Esophagus (tissue), 2 donors: ENCODE data around the gene SLC22A3. TPM values are rescaled to one million over a fixed set of nuclear protein-coding genes. Genes with fewer than 3 reads are reported as not detected.
"Not testable (repeated sequence)": the region's sequence is repeated elsewhere in the genome, so short reads cannot be mapped to it uniquely, and the experiment has no call there.

Experiments used
- H3K27ac ChIP-seq, 2 donors: one replicate each; pipeline ENCODE4 v1.5.1; 2013; ENCODE audit warnings: low read depth in 2 of 2, mild to moderate bottlenecking in 2 of 2, inconsistent platforms in 1 of 2, low read length in 1 of 2, moderate library complexity in 1 of 2
- H3K27me3 ChIP-seq, 2 donors: one replicate each; pipeline ENCODE4 v1.6.1; 2013; ENCODE audit warnings: low read length in 2 of 2, control low read depth in 1 of 2, mild to moderate bottlenecking in 1 of 2; ENCODE audit not compliant: insufficient read depth in 2 of 2, control insufficient read depth in 1 of 2
- H3K36me3 ChIP-seq, 2 donors: one replicate each; pipeline ENCODE4 v1.6.1; 2013; ENCODE audit warnings: low read length in 1 of 2; ENCODE audit not compliant: control insufficient read depth in 2 of 2, insufficient read depth in 2 of 2
- H3K4me1 ChIP-seq, 2 donors: one replicate each; pipeline ENCODE4 v1.6.1; 2013; ENCODE audit warnings: low read length in 1 of 2; ENCODE audit not compliant: control insufficient read depth in 2 of 2, insufficient read depth in 2 of 2
- H3K4me3 ChIP-seq, 2 donors: one replicate each; pipeline ENCODE4 v1.5.1; 2013; ENCODE audit warnings: low read length in 2 of 2, mild to moderate bottlenecking in 2 of 2, low read depth in 1 of 2, moderate library complexity in 1 of 2
- H3K9me3 ChIP-seq, 2 donors: one replicate each; pipeline ENCODE4 v1.6.1; 2013; ENCODE audit warnings: mild to moderate bottlenecking in 2 of 2, low read depth in 1 of 2, low read length in 1 of 2, moderate library complexity in 1 of 2; ENCODE audit not compliant: control insufficient read depth in 2 of 2, insufficient read depth in 1 of 2
- WGBS, 2 donors: extraction: QIAGEN DNeasy Blood & Tissue Kit; methylation state at CpG; one replicate each; pipeline ENCODE4 v1.1.7; 2013; 5-methylcytosine and 5-hydroxymethylcytosine counted together
- polyA plus RNA-seq, 2 donors: library from polyadenylated mRNA; stranded (reverse); fragments of 200-250 nt; gene quantifications; one replicate each; pipeline ENCODE4 v1.2.3, GENCODE V29; 2013
- donor health status: healthy with polysubstance abuse.
- donor health status: Bipolar disorder and iron deficiency.

SLC22A3 gene
- polyA plus RNA-seq, 2 donors = 3.4 to 5.8 TPM

DNA sequence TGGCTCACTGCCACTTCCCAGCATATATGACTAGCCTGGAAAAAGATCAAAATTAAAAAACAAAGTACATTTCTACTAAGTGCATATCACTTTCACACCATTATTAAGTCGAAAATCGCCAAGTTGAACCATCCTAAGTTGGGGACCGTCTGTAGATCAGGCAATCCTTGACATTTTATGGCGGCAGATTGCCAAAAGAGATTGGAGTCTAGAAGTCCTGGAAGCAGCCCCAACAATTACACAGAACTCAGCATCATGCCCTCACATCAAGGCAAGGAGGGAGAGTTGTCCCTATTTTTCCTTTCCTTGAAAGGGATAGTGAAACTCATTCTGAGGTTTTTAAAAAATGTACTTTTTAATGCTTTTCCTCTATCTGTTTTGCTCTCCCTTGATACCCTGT is 30.7 kb downstream of the SLC22A3 start:
- Histone ChIP-seq H3K9me3 (no peaks in the 10 kb centered on the region), H3K4me3 (no peak overlapping the region), H3K36me3 (no peaks in the 10 kb centered on the region), H3K27me3 (no peaks in the 10 kb centered on the region), H3K27ac (peak overlapping the region in 1 of 2 donors; percentile 29), H3K4me1 (peaks cover 0 to 9% of the 10 kb centered on the region in 2 donors)
- 62 to 70% methylated on average over 4 of the region's 4 CpGs for WGBS, 2 donors

DNA sequence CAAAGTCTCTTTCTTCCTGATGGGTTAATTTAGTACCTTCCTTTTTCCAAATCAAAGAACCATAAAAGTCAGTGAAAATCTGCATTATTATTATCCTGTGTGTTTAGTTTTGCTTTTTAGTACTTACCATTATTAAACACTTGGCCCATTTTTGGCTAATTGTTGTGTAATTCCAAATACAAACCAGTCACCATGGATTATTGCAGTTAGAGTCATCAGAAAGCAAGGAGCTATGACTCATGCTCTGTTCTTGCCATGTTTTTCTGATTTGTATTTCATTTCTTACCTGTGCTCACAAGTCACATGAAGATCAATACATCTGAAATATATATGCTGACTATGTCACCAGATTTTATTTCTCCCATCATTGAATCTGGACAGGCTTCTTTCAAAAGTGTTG is 31.3 kb downstream of the SLC22A3 start:
- no peaks in the 10 kb centered on the region for H3K9me3 ChIP-seq
- H3K36me3 ChIP-seq = no peaks in the 10 kb centered on the region
- H3K4me1 ChIP-seq = peaks cover 0 to 11% of the 10 kb centered on the region in 2 donors
- H3K27me3 ChIP-seq = no peaks in the 10 kb centered on the region
- no peak overlapping the region for H3K4me3 ChIP-seq
- H3K27ac ChIP-seq = no peak overlapping the region

DNA sequence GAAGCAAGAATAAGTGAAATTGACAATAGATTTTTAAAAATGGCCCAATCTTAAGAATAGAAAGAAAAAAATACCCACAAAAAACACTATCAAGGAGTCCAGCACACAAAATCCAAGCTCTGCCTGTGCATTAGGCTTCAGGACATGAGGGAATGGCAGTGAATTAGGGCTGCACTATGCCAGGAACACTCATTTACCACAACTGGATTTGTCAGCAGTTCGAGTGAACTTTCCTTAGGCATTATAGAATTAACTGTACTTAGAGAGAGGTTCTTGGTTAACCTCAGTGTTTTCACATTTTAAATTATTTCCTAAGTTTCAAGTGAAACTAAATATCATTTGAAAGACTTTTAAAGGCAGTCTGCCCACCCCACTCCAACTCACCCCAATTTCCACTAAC is 34.8 kb downstream of the SLC22A3 start:
- Histone ChIP-seq H3K27me3 (no peaks in the 10 kb centered on the region), H3K4me1 (peaks cover 9 to 16% of the 10 kb centered on the region in 2 donors), H3K9me3 (no peaks in the 10 kb centered on the region), H3K4me3 (no peak overlapping the region), H3K36me3 (no peaks in the 10 kb centered on the region), H3K27ac (no peak overlapping the region)
- 50 to 76% methylated on average over 1 of the region's 1 CpG for WGBS, 2 donors

DNA sequence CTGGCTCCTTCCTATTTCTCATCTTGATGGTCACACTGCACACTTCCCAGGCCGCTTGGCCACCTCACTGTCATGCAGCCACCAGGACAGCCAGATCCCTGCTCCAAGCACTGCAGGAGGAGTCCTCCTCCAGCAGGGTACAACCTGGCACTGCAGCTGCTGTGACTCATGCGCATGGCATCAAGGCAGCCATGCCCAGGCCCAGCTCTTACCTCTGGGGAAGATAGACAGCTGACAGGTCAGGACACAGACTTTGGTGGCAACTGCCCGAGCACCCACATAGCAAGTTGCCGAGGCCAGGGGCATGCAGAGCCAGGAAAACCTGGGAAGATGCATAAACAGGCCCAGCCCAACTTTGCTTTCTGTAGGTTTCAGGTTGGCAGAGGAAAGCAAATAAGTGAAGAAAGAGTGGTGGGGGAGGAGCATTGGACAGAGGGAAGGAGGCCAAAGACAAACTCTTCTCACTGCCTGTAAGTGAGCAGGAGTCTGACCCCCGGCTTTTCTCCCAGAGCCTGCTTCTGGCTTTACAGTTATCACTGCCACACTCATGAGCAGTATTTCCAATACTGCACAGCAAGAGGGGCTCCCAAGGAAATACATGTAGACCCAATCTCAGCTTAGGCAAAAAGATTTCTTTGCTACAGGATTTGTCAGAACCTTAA is 38.8 kb downstream of the SLC22A3 start:
- Histone ChIP-seq H3K4me3 (no peak overlapping the region), H3K27me3 (no peaks in the 10 kb centered on the region), H3K9me3 (no peaks in the 10 kb centered on the region), H3K27ac (peak overlapping the region; percentile 81 to 83), H3K4me1 (peaks cover 11 to 30% of the 10 kb centered on the region in 2 donors), H3K36me3 (no peaks in the 10 kb centered on the region)
- WGBS, 2 donors = 40 to 53% methylated on average over 5 of the region's 5 CpGs

DNA sequence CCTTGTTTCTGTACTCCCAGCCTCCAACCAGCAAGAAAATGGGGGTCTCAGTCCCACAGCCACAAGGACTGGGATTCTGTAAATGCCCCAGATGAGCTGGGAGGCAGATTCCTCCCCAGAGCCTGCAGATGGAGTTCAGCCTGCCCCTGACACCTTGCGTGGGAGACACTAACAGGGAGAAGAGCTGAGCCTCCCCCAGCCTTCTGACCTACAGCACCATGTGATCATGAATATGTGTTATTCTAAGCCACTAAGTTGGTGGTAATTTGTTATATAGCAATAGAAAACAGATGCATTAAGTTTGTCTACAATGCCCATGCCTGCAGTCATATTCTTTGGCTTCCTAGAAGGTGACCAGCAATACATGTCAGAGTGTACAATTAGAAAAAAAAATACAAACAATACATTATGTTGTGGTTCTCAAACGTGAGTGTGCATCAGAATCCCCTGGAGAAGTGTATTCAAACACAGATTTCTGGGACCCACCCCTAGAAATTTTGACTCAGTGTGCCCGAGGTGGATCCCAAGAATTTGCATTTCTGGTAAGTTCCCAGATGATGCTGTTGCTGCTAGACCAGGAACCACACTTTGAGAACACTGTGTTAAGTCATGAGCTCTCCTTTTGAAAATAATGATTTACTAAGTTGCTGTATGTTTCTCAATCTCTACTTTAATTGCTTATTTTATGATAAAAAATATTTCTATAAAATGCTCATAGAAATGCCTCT is 39.9 kb downstream of the SLC22A3 start:
- peak overlapping the region; percentile 43 to 73 for H3K27ac ChIP-seq
- no peaks in the 10 kb centered on the region for H3K9me3 ChIP-seq
- peaks cover 11 to 33% of the 10 kb centered on the region in 2 donors for H3K4me1 ChIP-seq
- 47 to 63% methylated on average over 3 of the region's 3 CpGs for WGBS, 2 donors
- H3K36me3 ChIP-seq = no peaks in the 10 kb centered on the region
- no peaks in the 10 kb centered on the region for H3K27me3 ChIP-seq
- H3K4me3 ChIP-seq = no peak overlapping the region

DNA sequence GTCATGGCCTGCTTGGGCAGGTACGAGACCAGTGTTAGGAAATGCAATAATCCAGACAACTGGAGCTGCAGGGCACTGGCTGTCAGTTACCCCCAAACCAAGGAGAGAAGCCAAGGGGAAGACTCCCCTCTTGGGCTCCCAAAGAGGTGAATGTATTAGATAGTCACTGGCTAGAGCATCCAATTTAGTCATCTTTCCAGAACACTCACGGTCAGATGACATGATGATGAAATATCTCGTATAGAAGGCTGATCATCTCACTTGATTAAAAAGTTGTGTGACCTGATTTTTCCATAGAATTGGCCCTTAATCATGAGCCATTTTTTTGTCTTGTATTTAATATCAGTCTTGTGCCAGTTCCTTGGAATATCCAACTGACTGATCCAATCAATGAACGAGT is 40.7 kb downstream of the SLC22A3 start:
- H3K4me3 ChIP-seq = no peak overlapping the region
- no peaks in the 10 kb centered on the region for H3K9me3 ChIP-seq
- H3K27me3 ChIP-seq = no peaks in the 10 kb centered on the region
- no peaks in the 10 kb centered on the region for H3K36me3 ChIP-seq
- peak overlapping the region; percentile 60 to 61 for H3K27ac ChIP-seq
- WGBS, 2 donors = 43 to 61% methylated on average over 4 of the region's 4 CpGs
- H3K4me1 ChIP-seq = peaks cover 11 to 33% of the 10 kb centered on the region in 2 donors

DNA sequence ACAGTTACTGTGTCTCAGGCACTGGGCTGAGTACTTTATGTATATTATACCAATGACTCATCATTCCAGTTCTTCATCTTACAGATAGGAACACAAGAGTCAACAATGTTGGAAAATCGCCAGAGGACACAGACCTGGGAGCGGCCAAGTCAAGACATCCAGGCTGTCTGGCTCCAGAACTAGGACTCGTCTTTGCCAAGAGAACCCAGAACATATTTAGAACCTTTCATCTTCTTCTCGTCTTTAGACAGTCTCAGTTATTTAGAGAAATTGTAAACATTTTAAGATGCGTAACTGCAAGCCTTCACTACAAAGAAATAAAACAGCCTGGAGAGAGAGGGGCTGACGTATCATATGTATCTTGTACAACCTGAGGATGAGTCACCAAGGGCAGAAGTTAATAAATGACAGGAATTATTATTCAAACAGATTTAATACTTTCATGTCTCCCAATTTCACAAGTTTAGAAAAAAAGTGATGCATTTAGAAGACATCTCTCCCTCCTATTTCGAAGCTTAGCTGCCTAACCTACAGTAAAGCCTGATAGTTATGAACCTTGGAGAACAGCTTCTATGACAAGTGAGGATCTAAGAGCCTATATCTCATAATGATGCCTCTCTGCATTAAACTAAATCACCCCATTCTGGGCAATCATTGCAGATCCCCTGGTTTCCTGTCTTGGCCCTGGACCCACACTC is 43.4 kb downstream of the SLC22A3 start:
- no peaks in the 10 kb centered on the region for H3K9me3 ChIP-seq
- WGBS, 2 donors = 31 to 45% methylated on average over 7 of the region's 7 CpGs
- peak overlapping the region; percentile 26 to 82 for H3K27ac ChIP-seq
- peaks cover 10 to 29% of the 10 kb centered on the region in 2 donors for H3K4me1 ChIP-seq
- H3K36me3 ChIP-seq = no peaks in the 10 kb centered on the region
- H3K4me3 ChIP-seq = no peak overlapping the region
- H3K27me3 ChIP-seq = no peaks in the 10 kb centered on the region

DNA sequence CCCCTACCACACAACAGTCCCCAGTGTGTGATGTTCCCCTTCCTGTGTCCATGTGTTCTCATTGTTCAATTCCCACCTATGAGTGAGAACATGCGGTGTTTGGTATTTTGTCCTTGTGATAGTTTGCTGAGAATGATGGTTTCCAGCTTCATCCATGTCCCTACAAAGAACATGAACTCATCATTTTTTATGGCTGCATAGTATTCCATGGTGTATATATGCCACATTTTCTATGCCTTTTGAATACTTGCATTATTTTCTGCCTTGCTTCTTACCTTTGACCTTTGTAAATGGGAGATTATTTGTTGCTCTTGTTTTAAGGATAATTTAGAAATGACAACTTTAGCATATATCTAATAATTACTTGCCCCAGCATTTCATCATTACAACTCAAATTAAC is 45.3 kb downstream of the SLC22A3 start:
- H3K4me1 ChIP-seq = peaks cover 5 to 24% of the 10 kb centered on the region in 2 donors
- H3K36me3 ChIP-seq, H3K27ac ChIP-seq, H3K4me3 ChIP-seq, H3K27me3 ChIP-seq, H3K9me3 ChIP-seq: not testable (repeated sequence)
- 100% methylated on average over 1 of the region's 1 CpG for WGBS, 2 donors

DNA sequence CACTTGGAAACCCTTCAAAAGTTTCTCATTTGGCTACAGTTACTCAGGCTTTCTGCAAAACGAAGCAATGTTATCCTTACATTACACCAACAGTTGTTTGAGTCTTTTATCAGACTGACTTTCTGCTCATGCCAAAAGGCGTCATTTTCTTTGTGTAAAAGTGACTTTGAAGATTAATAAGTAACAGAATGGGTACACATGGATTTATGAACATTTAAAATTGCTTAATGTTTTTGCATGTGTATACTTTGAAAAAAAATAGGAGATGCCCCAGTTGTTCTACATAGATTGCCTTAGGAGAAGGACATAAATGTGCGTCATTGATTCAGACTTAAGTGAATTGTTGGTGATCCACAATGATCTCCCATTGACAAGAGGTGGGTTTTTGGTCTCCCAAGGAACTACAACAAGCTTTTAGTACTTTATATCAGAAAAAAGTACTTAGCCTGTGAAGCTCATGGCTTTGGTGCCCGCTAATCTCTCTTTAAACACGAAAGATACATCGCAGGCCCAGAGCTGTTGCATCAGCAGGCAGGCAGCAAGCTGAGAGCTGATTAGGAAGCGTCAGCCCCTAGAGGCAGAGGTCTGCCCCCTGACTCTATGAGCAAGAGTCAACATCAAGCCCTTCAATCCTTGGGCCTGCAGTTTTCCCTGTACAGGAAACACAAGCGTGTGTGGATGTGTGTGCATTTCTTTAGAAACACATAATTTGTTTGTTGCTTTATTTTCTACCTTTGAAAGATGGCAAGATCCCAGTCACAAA is 45.9 kb downstream of the SLC22A3 start:
- 41 to 55% methylated on average over 8 of the region's 8 CpGs for WGBS, 2 donors
- peak overlapping the region; percentile 11 to 68 for H3K27ac ChIP-seq

More for the DNA sequence above, 45.9 kb downstream of the SLC22A3 start:
- H3K36me3 ChIP-seq = no peaks in the 10 kb centered on the region
- H3K4me1 ChIP-seq = peaks cover 5 to 23% of the 10 kb centered on the region in 2 donors
- H3K27me3 ChIP-seq = no peaks in the 10 kb centered on the region
- no peaks in the 10 kb centered on the region for H3K9me3 ChIP-seq
- H3K4me3 ChIP-seq = no peak overlapping the region
